ENCODE results near the gene SPATA25. TPM values are rescaled to one million over a fixed set of nuclear protein-coding genes. Genes with fewer than 3 reads are reported as not detected.
"Not testable (repeated sequence)": the region's sequence is repeated elsewhere in the genome, so short reads cannot be mapped to it uniquely, and the experiment has no call there.

SPATA25 gene
- total and polyA plus RNA-seq, 2 donors = 3.1 to 5.1 TPM

- peaks cover 20 to 25% of the 10 kb centered on the region in 2 donors for H3K36me3 ChIP-seq (ENCODE audit: control insufficient read depth in 2 of 2, insufficient read depth in 2 of 2, low read length in 1 of 2)
- H3K4me3 ChIP-seq (ENCODE audit: low read length in 2 of 2); H3K27ac ChIP-seq (ENCODE audit: low read depth in 1 of 2, low read length in 1 of 2); H3K27me3 ChIP-seq (ENCODE audit: control insufficient read depth in 2 of 2, insufficient read depth in 1 of 2, low read length in 1 of 2); H3K4me1 ChIP-seq (ENCODE audit: control insufficient read depth in 2 of 2, insufficient read depth in 2 of 2, low read length in 2 of 2); DNase-seq (ENCODE audit: low read depth in 6 of 9, low spot score in 9 of 9); H3K9me3 ChIP-seq (ENCODE audit: control insufficient read depth in 2 of 2, insufficient read depth in 1 of 2, low read length in 1 of 2): not testable (repeated sequence)
- WGBS = 98% methylated on average over 10 of the region's 10 CpGs
These were observed 13.3 kb downstream of the SPATA25 start for GRCh38 chr20:45874104-45874481.

GRCh38 chr20:45873409-45874103 lies 13.9 kb downstream of the SPATA25 start:
- no peaks in the 10 kb centered on the region for H3K4me1 ChIP-seq (ENCODE audit: control insufficient read depth in 2 of 2, insufficient read depth in 2 of 2, low read length in 2 of 2)
- no peak overlapping the region for H3K27ac ChIP-seq (ENCODE audit: low read depth in 1 of 2, low read length in 1 of 2)
- H3K27me3 ChIP-seq (ENCODE audit: control insufficient read depth in 2 of 2, insufficient read depth in 1 of 2, low read length in 1 of 2) = no peaks in the 10 kb centered on the region

GRCh38 chr20:45872626-45873025 lies 14.8 kb downstream of the SPATA25 start:
- no peak overlapping the region for H3K27ac ChIP-seq (ENCODE audit: low read depth in 1 of 2, low read length in 1 of 2)
- 97% methylated on average over 4 of the region's 4 CpGs for WGBS

More at GRCh38 chr20:45873409-45874103, 13.9 kb downstream of the SPATA25 start:
- 96% methylated on average over 1 of the region's 1 CpG for WGBS
- Histone ChIP-seq H3K9me3 (ENCODE audit: control insufficient read depth in 2 of 2, insufficient read depth in 1 of 2, low read length in 1 of 2) (no peaks in the 10 kb centered on the region), H3K4me3 (ENCODE audit: low read length in 2 of 2) (no peak overlapping the region), H3K36me3 (ENCODE audit: control insufficient read depth in 2 of 2, insufficient read depth in 2 of 2, low read length in 1 of 2) (peaks cover 18 to 20% of the 10 kb centered on the region in 2 donors)
- DNase-seq (ENCODE audit: low read depth in 6 of 9, low spot score in 9 of 9) = no peak

GRCh38 chr20:45867819-45868176 lies 19.6 kb downstream of the SPATA25 start:
- Histone ChIP-seq H3K4me3 (ENCODE audit: low read length in 2 of 2) (no peak overlapping the region), H3K27me3 (ENCODE audit: control insufficient read depth in 2 of 2, insufficient read depth in 1 of 2, low read length in 1 of 2) (no peaks in the 10 kb centered on the region), H3K9me3 (ENCODE audit: control insufficient read depth in 2 of 2, insufficient read depth in 1 of 2, low read length in 1 of 2) (no peaks in the 10 kb centered on the region), H3K36me3 (ENCODE audit: control insufficient read depth in 2 of 2, insufficient read depth in 2 of 2, low read length in 1 of 2) (no peaks in the 10 kb centered on the region), H3K27ac (ENCODE audit: low read depth in 1 of 2, low read length in 1 of 2) (no peak overlapping the region), H3K4me1 (ENCODE audit: control insufficient read depth in 2 of 2, insufficient read depth in 2 of 2, low read length in 2 of 2) (no peaks in the 10 kb centered on the region)
- DNase-seq (ENCODE audit: low read depth in 6 of 9, low spot score in 9 of 9) = no peak

More at GRCh38 chr20:45872626-45873025, 14.8 kb downstream of the SPATA25 start:
- Histone ChIP-seq H3K27me3 (ENCODE audit: control insufficient read depth in 2 of 2, insufficient read depth in 1 of 2, low read length in 1 of 2) (no peaks in the 10 kb centered on the region), H3K4me3 (ENCODE audit: low read length in 2 of 2) (no peak overlapping the region), H3K9me3 (ENCODE audit: control insufficient read depth in 2 of 2, insufficient read depth in 1 of 2, low read length in 1 of 2) (no peaks in the 10 kb centered on the region), H3K4me1 (ENCODE audit: control insufficient read depth in 2 of 2, insufficient read depth in 2 of 2, low read length in 2 of 2) (no peaks in the 10 kb centered on the region), H3K36me3 (ENCODE audit: control insufficient read depth in 2 of 2, insufficient read depth in 2 of 2, low read length in 1 of 2) (peaks cover 10 to 11% of the 10 kb centered on the region in 2 donors)
- no peak for DNase-seq (ENCODE audit: low read depth in 6 of 9, low spot score in 9 of 9)

GRCh38 chr20:45867136-45867818 lies 20.1 kb downstream of the SPATA25 start:
- Histone ChIP-seq H3K4me1 (ENCODE audit: control insufficient read depth in 2 of 2, insufficient read depth in 2 of 2, low read length in 2 of 2) (no peaks in the 10 kb centered on the region), H3K4me3 (ENCODE audit: low read length in 2 of 2) (no peak overlapping the region), H3K9me3 (ENCODE audit: control insufficient read depth in 2 of 2, insufficient read depth in 1 of 2, low read length in 1 of 2) (no peaks in the 10 kb centered on the region), H3K27ac (ENCODE audit: low read depth in 1 of 2, low read length in 1 of 2) (no peak overlapping the region), H3K36me3 (ENCODE audit: control insufficient read depth in 2 of 2, insufficient read depth in 2 of 2, low read length in 1 of 2) (no peaks in the 10 kb centered on the region), H3K27me3 (ENCODE audit: control insufficient read depth in 2 of 2, insufficient read depth in 1 of 2, low read length in 1 of 2) (no peaks in the 10 kb centered on the region)
- WGBS = 97% methylated on average over 6 of the region's 6 CpGs
- DNase-seq (ENCODE audit: low read depth in 6 of 9, low spot score in 9 of 9) = no peak

DNA sequence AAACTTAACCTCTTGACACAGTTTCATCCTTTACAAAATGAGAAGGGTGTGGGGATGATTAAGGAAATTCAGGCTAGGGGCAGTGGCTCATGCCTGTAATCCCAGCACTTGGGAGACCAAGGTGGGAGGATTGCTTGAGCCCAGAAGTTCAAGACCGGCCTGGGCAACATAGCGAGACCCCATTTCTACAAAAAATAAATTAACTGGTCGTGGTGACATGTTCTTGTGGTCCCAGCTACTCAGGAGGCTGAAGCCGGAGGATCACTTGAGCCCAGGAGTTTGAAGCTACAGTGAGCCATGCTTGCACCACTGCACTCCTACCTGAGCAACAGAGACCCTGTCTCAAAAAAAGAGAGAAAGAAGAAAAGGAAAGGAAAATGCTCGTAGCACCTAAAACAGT lies 21.0 kb downstream of the SPATA25 start:
- WGBS = over 99% methylated on average over 5 of the region's 5 CpGs
- H3K9me3 ChIP-seq (ENCODE audit: control insufficient read depth in 2 of 2, insufficient read depth in 1 of 2, low read length in 1 of 2) = no peaks in the 10 kb centered on the region

GRCh38 chr20:45863543-45864470 lies 23.6 kb downstream of the SPATA25 start:
- 98% methylated on average over 7 of the region's 7 CpGs for WGBS

More for the DNA sequence above, 21.0 kb downstream of the SPATA25 start:
- Histone ChIP-seq H3K4me3 (ENCODE audit: low read length in 2 of 2) (no peak overlapping the region), H3K27ac (ENCODE audit: low read depth in 1 of 2, low read length in 1 of 2) (no peak overlapping the region), H3K27me3 (ENCODE audit: control insufficient read depth in 2 of 2, insufficient read depth in 1 of 2, low read length in 1 of 2) (no peaks in the 10 kb centered on the region), H3K4me1 (ENCODE audit: control insufficient read depth in 2 of 2, insufficient read depth in 2 of 2, low read length in 2 of 2) (no peaks in the 10 kb centered on the region), H3K36me3 (ENCODE audit: control insufficient read depth in 2 of 2, insufficient read depth in 2 of 2, low read length in 1 of 2) (no peaks in the 10 kb centered on the region)
- no peak for DNase-seq (ENCODE audit: low read depth in 6 of 9, low spot score in 9 of 9)

DNA sequence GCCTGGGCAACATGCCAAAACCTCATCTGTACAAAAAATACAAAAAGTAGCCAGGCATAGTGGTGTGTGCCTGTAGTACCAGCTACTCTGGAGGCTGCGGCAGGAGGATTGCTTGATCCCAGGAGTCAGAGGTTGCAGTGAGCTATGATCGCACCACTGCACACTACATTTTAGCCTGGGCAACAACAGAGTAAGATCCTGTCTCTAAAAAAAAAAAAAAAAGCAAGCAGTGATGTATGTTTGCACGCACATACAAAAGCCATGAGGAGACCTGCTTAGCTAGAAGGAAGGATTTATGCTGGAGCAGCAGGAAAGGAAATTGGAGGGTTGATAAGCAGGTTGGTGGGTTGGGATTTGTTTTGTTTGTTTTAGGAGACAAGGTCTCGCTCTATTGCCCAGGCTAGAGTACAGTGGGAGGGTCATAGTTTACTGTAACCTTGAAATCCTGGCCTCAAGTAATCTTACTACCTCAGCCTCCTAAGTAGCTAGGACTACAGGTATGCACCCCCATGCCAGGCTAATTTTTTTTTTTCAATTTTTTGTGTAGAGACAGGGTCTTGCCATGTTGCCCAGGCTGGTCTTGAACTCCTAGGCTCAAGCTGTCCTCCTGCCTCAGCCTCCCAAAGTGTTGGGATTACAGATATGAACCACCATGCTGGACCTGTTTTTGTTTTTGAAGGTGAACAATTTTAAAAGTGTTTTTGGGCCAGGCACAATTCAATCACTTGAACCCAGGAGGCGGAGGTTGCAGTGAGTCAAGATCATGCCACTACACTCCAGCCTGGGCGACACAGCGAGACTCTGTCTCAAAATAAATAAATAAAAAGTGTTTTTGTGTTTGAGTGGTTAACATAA lies 26.0 kb downstream of the SPATA25 start:
- WGBS = 97% methylated on average over 7 of the region's 7 CpGs
- Histone ChIP-seq H3K4me1 (ENCODE audit: control insufficient read depth in 2 of 2, insufficient read depth in 2 of 2, low read length in 2 of 2) (peaks cover 10 to 13% of the 10 kb centered on the region in 2 donors), H3K36me3 (ENCODE audit: control insufficient read depth in 2 of 2, insufficient read depth in 2 of 2, low read length in 1 of 2) (no peaks in the 10 kb centered on the region), H3K27me3 (ENCODE audit: control insufficient read depth in 2 of 2, insufficient read depth in 1 of 2, low read length in 1 of 2) (no peaks in the 10 kb centered on the region), H3K4me3 (ENCODE audit: low read length in 2 of 2) (no peak overlapping the region), H3K9me3 (ENCODE audit: control insufficient read depth in 2 of 2, insufficient read depth in 1 of 2, low read length in 1 of 2) (no peaks in the 10 kb centered on the region), H3K27ac (ENCODE audit: low read depth in 1 of 2, low read length in 1 of 2) (no peak overlapping the region)
- no peak for DNase-seq (ENCODE audit: low read depth in 6 of 9, low spot score in 9 of 9)

More at GRCh38 chr20:45863543-45864470, 23.6 kb downstream of the SPATA25 start:
- DNase-seq (ENCODE audit: low read depth in 6 of 9, low spot score in 9 of 9) = no peak
- H3K27me3 ChIP-seq (ENCODE audit: control insufficient read depth in 2 of 2, insufficient read depth in 1 of 2, low read length in 1 of 2) = no peaks in the 10 kb centered on the region
- H3K9me3 ChIP-seq (ENCODE audit: control insufficient read depth in 2 of 2, insufficient read depth in 1 of 2, low read length in 1 of 2) = no peaks in the 10 kb centered on the region
- no peak overlapping the region for H3K27ac ChIP-seq (ENCODE audit: low read depth in 1 of 2, low read length in 1 of 2)
- H3K4me1 ChIP-seq (ENCODE audit: control insufficient read depth in 2 of 2, insufficient read depth in 2 of 2, low read length in 2 of 2) = peaks cover 0 to 2% of the 10 kb centered on the region in 2 donors
- H3K36me3 ChIP-seq (ENCODE audit: control insufficient read depth in 2 of 2, insufficient read depth in 2 of 2, low read length in 1 of 2) = no peaks in the 10 kb centered on the region
- H3K4me3 ChIP-seq (ENCODE audit: low read length in 2 of 2) = no peak overlapping the region
